Measurements from ENCODE around the gene TRAPPC4.

GRCh38 chr11:118996926-118997626, 21.5 kb upstream of the TRAPPC4 start:
- TF ChIP-seq CTCF (conservative IDR thresholded peaks at IDR 0.05 in 1 of 2, IDR thresholded peaks at IDR 0.05 in 1 of 2; ENCODE audit: low read depth in 1 of 2, low read length in 2 of 2) (peak; percentile 13 to 33), EZH2 (IDR thresholded peaks at IDR 0.05; ENCODE audit: low read length, missing control alignments) (no peak)

Data from fibroblast of lung (primary cell).